Neuronal stem cell (in vitro differentiated cells): ENCODE results near the gene SPINK8. TPM values are rescaled to one million over a fixed set of nuclear protein-coding genes. Genes with fewer than 3 reads are reported as not detected.

Source experiments
- small RNA-seq: library from polyadenylated mRNA; stranded (forward); fragments of <200 nt; extraction: miRNeasy Mini kit (QIAGEN cat#:217004); gene quantifications from one replicate; pipeline ENCODE3, GENCODE V24; 2013; ENCODE audit not compliant: insufficient read depth

SPINK8 gene

Small RNAs within 50 kb of the gene (small RNA-seq; reads per million reads assigned to genes)
- gene MIR2115: 38.6 reads per million, percentile 90 among the genes with 10 or more reads in this experiment
- gene RF00019: not detected
- gene RN7SL321P: not detected
